GM12875 (cell line): ENCODE measurements around the gene FSTL5.
"Not testable (repeated sequence)": the region's sequence is repeated elsewhere in the genome, so short reads cannot be mapped to it uniquely, and the experiment has no call there.

Experiments
- H3K4me3 ChIP-seq: one replicate; pipeline ENCODE4 v1.5.1; 2011; ENCODE audit warnings: low read depth, low read length, control low read depth
- TF ChIP-seq, protein P1 (sequence below): IDR thresholded peaks from 2 replicates; pipeline ENCODE4 v1.5.1; 2011; ENCODE audit warnings: low read depth, mild to moderate bottlenecking, control low read depth, inconsistent platforms, low read length, moderate library complexity, borderline replicate concordance; ENCODE audit not compliant: insufficient read depth

FSTL5 gene

DNA sequence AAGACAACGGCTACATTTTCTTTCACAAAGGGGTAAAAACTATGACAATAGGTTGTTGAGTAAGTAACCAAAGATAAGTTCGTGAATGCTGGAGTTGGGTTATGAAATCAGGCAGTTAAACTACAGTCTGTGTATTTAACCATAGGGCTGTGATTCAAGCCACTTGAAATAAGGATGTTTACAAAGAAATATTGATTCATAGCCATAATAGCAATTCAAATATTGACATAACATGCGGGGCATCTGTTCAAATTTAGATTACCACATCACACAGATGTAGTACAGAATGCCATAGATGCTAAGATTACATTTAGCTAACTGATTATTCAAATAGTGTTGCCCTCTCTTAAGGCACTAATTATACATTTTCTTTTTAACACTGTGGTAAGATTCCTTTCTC lies 364.1 kb downstream of the FSTL5 start:
- TF ChIP-seq, protein P1, sequence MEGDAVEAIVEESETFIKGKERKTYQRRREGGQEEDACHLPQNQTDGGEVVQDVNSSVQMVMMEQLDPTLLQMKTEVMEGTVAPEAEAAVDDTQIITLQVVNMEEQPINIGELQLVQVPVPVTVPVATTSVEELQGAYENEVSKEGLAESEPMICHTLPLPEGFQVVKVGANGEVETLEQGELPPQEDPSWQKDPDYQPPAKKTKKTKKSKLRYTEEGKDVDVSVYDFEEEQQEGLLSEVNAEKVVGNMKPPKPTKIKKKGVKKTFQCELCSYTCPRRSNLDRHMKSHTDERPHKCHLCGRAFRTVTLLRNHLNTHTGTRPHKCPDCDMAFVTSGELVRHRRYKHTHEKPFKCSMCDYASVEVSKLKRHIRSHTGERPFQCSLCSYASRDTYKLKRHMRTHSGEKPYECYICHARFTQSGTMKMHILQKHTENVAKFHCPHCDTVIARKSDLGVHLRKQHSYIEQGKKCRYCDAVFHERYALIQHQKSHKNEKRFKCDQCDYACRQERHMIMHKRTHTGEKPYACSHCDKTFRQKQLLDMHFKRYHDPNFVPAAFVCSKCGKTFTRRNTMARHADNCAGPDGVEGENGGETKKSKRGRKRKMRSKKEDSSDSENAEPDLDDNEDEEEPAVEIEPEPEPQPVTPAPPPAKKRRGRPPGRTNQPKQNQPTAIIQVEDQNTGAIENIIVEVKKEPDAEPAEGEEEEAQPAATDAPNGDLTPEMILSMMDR = no peak

DNA sequence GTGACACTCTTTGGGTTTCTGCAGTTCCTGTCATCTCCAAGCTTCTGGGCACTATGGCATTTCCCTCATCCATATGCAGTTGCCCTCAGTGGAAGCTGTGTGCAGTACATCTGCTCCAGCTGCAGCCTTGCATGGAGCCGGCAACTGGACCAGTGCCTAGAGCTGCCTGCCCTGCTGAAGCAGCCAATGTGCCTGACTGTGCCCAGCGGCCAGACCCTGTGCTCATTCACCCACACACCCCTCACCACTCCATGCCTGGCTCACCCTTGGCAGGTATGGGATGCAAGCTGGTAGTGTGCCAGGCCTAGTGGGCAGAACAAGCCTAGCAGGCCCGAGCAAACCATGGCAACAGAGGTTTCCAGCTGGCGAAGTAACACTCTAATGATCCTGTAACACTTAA lies 370.8 kb downstream of the FSTL5 start:
- no peak overlapping the region for H3K4me3 ChIP-seq
- TF ChIP-seq, protein P1 = no peak

More for the DNA sequence above, 364.1 kb downstream of the FSTL5 start:
- H3K4me3 ChIP-seq = no peak overlapping the region

DNA sequence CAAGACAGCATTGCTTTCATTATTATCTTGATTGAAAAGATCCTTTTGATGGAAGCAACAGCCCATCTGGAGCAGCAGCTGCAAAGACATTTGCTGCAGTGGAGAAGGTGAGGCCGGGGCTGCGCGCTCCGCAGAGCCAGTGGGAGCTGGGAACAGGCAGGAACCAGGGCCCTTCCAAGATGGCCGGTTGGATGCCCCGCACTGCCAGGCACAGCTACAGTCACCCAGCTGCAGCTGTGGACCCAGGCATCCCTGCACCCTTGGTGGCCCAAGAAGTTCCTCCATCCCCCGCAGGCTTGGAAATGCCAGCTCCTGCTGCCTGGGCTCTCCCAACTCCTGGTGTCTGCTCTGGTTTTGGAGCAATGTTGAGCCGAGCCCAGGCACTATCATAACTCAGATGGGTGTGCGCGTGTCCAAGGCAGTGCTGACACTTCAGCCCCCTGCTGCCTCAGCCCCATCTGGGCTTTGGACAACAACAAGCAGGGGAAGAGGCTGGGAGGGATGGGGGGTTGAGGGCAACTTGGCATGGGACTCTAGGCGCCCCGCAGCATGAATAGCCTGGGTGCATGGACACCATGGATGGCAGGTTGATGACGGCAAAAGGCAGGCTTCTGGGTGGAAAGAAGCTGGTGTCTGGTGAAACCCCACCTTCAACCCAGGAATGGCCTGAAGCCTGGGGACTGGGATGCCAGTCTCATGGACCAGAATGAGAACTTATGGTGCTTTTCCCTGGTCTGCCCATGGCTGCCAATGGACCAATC lies 371.8 kb downstream of the FSTL5 start:
- no peak overlapping the region for H3K4me3 ChIP-seq
- TF ChIP-seq, protein P1 = no peak

DNA sequence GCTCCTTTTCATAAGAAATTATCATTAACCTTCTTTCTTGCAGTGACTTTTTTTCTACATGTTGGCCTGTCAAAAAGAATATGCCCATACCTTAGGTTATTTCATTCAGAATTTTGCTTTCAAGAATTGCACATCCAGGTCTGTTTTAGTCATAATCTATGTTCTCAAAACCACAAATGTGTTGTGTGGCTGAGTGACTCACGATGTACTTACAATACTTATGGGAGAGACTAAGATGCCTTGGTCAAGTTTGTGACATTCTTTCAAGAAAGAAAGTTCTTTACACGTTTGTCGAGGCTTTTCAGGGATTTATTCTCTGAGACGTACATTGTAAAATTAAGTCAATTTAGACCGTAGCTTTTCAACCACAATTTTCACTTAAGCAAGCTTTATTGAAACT lies 396.7 kb downstream of the FSTL5 start:
- no peak overlapping the region for H3K4me3 ChIP-seq
- TF ChIP-seq, protein P1 = no peak

DNA sequence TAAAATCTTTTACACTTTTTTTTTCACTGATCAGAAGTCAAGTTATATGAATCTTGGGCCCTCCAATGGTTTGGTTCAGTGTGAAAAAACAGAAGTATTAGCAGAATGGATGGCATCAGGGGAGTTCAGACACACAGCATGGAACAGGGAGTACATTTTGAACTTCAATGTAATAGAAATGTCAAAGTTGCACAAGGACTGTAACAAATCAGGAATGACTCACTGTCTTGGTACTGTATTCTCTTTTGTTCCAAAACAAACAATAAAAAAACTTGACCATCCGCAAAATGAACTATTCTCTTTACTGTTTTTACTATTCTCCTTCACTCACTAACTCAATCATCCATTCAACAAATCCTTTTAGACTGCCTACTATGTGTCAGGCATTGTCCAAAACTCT lies 401.0 kb downstream of the FSTL5 start:
- no peak overlapping the region for H3K4me3 ChIP-seq
- TF ChIP-seq, protein P1 = no peak

DNA sequence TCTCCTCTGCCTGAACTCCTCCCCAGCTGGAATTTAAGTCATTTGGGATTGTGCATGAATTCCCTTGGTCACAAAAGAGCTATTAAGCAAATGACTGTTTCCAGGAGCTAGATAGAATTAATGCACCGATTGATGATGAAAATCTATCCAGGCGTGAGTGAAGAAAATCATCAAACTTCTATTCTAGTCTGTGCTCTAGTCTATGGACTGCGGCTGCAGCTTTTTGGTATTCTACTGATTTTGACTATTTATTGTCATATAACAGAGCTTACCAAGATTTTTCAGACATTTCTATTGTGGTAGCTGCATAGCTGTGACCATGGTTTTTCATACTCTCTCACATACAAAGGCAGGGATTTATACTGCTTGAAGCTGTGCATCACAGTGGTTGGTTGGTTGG lies 403.8 kb downstream of the FSTL5 start:
- TF ChIP-seq, protein P1 = no peak
- H3K4me3 ChIP-seq = no peak overlapping the region

DNA sequence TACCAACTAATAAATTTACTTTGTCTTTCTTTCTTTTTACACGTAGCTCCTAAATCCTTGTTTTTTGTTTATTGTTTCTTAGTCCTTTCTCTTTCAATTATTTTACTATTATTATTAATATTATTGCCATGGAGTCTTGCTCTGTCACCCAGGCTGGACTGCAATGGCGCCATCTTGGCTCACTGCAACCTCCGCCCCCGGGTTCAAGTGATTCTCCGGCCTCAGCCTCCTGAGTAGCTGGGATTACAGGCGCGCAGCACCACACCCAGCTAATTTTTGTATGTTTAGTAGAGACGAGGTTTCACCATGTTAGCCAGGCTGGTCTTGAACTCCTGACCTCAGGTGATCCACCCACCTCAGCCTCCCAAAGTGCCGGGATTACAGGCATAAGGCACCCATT lies 405.4 kb downstream of the FSTL5 start:
- H3K4me3 ChIP-seq = not testable (repeated sequence)

DNA sequence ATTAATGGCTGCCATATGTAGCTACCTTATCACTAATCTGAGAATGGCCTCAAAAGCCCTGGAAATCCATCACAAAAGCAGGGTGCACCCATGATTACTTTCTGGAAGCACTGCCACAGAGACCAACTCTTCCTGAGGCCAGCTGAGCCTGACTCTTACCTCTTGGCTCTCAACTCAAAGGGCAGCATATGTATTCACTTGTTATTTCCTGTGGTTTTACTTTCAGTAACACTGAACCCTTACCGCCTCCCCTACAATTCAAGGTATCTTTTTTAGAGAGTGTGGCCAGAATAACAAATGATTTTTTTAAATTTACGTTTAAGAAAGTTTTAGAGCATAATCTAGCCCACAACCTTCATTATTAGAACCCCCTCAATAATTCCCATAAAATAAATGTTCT lies 434.9 kb downstream of the FSTL5 start:
- H3K4me3 ChIP-seq = no peak overlapping the region
- TF ChIP-seq, protein P1 = no peak
